AG10803 (cell line): Measurements from ENCODE around the gene TDG.

Experiments
- DNase-seq: peaks from one replicate; pipeline ENCODE4 v3.0.0; 2010; ENCODE audit warnings: low read depth
- H3K4me3 ChIP-seq: 2 replicates; pipeline ENCODE4 v1.5.1; 2011; ENCODE audit warnings: mild to moderate bottlenecking, low read length, control low read depth
- CTCF ChIP-seq: conservative IDR thresholded peaks from 2 replicates; pipeline ENCODE4 v1.5.1; 2011; ENCODE audit warnings: mild to moderate bottlenecking, low read length, control low read depth, inconsistent platforms

TDG gene

DNA sequence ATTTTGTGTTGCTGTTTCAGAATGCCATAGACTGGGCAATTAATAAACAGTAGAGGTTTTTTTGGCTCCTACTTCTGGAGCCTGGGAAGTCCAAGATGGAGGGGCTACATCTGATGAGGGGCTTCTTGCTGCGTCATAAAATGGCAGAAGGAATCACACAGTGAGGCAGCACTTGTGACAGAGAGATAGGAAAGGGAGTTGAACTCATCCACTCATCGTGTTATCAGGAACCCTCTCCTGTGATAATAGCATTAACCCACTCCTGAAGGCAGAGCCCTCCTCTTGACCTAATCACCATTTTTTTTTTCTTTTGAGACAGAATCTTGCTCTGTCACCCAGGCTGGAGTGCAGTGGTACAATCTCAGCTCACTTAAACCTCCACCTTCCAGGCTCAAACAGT, 9.7 kb downstream of the TDG start:
- no peak for DNase-seq
- no peak for TF ChIP-seq CTCF
- no peak overlapping the region for H3K4me3 ChIP-seq

DNA sequence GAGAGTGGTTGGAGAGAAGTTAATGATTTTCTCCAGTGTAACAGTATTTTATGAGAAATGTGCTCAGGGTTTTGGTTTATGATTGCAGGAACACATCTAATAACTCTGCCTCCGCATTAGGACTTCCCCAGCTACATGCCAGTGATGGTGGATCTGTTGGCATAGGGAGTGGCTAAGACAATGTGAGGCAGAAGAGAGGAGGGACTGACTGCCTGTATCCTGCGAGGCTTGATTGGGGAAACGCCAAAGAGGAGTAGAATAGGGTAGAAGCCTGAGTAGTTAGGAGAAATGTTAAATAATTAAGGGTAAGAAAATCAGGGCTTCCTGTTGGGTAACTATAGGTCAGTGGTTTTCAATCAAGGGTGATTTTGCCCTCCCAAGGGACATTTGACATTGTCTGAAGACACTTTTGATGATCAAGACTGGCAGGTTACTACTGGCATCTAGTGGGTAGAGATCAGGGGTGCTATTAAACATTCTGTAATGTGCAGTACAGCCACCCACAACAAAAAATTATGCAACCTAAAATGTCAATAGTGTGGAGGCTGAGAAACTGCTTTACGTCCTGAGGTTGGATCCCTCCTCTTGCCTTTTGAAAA, 12.8 kb downstream of the TDG start:
- TF ChIP-seq CTCF, result no peak

DNA sequence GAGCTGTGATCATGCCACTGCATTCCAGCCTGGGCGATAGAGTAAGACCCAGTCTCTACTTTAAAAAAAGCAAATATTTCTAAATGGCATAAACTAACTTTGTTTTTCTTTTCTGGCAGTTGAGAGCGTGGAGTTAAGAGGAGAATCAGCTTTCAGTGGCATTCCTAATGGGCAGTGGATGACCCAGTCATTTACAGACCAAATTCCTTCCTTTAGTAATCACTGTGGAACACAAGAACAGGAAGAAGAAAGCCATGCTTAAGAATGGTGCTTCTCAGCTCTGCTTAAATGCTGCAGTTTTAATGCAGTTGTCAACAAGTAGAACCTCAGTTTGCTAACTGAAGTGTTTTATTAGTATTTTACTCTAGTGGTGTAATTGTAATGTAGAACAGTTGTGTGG, 21.2 kb downstream of the TDG start:
- no peak overlapping the region for H3K4me3 ChIP-seq

More for the DNA sequence above, 12.8 kb downstream of the TDG start:
- no peak for DNase-seq
- H3K4me3 ChIP-seq, result no peak overlapping the region

GRCh38 chr12:103994235-103994634, 28.6 kb downstream of the TDG start:
- no peak overlapping the region for H3K4me3 ChIP-seq
- no peak for DNase-seq
- no peak for TF ChIP-seq CTCF

More for the DNA sequence above, 21.2 kb downstream of the TDG start:
- no peak for TF ChIP-seq CTCF
- peak; percentile 62 for DNase-seq

DNA sequence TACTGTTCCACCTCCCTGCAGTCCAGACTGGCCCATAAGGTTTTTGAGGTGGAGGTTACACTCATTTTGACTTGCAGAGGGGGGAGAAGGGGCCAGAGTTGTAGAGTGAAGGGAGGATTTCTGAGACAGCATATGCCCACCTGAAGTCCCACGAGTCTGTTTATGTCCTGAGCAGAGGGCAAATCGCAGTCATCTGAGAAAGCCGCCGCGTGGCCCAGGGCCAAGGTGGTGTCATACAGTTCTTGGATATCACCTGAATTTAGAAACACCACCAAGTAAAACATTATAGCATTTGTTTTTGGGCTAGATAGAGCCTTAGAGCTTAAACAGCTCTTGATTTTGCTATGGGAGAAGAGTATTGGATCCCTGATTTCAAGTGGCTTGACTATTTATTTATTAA, 30.9 kb downstream of the TDG start:
- DNase-seq, result no peak
- no peak for TF ChIP-seq CTCF
- no peak overlapping the region for H3K4me3 ChIP-seq

DNA sequence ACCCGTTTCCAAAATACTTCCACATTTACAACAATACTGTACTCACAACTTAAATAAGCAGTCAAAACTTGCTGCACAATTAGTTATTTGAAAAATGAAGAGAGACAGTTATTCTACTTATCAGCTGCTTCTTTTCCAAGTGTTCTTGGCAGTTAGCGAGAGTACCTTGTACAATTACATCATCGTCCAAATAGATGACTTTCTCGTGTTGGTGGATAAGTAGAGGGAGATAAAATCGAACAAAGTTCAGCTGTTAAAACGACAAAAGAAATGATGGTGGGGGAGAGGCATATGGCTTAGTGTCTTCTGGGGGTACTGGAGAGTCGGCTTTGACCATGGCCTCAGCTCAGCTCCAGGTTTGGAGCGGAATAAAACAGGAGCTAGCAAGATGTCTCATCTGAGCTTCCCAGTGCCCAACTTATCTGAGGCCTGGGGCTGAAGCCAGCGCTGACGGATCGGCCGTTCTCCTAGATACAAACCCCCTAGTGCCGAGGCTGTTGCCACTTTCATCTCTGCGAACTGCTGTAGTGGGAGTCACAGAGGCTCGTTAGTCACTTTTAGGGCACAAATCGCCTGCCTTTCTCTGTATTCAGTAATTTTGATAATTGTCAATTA, 31.7 kb downstream of the TDG start:
- TF ChIP-seq CTCF, result no peak
- H3K4me3 ChIP-seq, result no peak overlapping the region
- no peak for DNase-seq

GRCh38 chr12:103998976-103999375, 33.3 kb downstream of the TDG start:
- no peak overlapping the region for H3K4me3 ChIP-seq
- TF ChIP-seq CTCF, result no peak
- DNase-seq, result no peak
